ENCODE data around the gene KANSL3.

DNA sequence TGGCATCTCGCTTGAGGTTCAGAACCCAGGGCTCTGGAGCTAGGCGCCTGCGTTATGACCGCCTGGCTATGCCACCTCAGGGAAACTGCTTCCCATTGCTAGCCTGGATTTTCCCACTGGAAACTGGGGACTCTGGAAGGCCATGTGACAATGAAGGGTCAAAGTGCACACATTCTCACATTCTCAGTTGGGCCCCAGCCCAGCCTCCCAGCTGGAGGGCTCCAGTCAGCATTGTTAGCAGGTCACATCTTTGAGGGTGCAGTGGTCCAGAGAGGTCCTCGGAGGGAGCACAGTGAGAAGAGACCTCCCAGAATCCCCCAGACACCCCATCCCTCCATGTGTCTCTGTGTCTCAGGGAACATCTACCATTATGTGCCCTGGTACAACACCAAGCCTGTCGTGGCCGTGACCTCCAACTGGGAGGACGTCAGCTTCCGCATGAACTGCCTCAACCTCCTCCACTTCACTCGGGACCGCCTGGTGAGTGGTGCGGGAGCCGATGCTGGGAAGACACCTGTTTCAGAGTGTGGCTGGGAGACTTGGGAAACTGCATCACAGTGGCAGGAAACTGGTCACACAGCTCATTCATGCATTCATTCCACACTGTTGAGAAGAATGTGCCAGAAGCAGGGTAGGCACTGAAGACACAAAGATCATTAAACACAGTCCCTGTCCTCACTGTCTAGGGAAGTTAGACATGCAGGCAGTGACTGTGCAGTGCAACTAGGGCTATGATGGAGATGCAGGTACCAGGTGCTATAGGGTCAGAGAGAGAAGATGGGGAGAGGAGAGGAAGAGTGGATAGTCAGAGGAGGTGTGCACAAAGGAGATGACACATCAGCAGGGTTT is 46.1 kb upstream of the KANSL3 start:
- no peak for TF ChIP-seq EZH2 (IDR thresholded peaks at IDR 0.05; ENCODE audit: low read depth, unreplicated experiment)
- TF ChIP-seq POLR2AphosphoS5 (IDR thresholded peaks at IDR 0.05; ENCODE audit: low read depth) = no peak
